ENCODE results near the gene RNF220. TPM values are rescaled to one million over a fixed set of nuclear protein-coding genes. Genes with fewer than 3 reads are reported as not detected.

Gene RNF220
- total RNA-seq, 2 experiments from 2014 or later, result 72.3 to 78.3 TPM

GRCh38 chr1:44420535-44420934 is 15.5 kb downstream of the RNF220 start:
- H3K27me3 Mint-ChIP-seq, result peaks cover 49% of the 10 kb centered on the region
- peaks cover 5% of the 10 kb centered on the region for H3K4me1 Mint-ChIP-seq
- H3K4me3 Mint-ChIP-seq, result no peak overlapping the region
- ATAC-seq (no peak), DNase-seq (no peak)
- ChIA-PET CTCF (no interaction called here), POLR2A (no interaction called here)
- no peaks in the 10 kb centered on the region for H3K36me3 Mint-ChIP-seq (ENCODE audit: low read depth)
- H3K27ac Mint-ChIP-seq, result no peak overlapping the region
- intact Hi-C loops (cut with DNase I, micrococcal nuclease), result no loop called here
- H3K9me3 Mint-ChIP-seq (ENCODE audit: low read depth), result no peaks in the 10 kb centered on the region

GRCh38 chr1:44421446-44421884 is 16.4 kb downstream of the RNF220 start:
- intact Hi-C loops (cut with DNase I, micrococcal nuclease), result no loop called here
- no peak for ATAC-seq

GRCh38 chr1:44422161-44422560 is 17.1 kb downstream of the RNF220 start:
- ATAC-seq, result no peak
- H3K27me3 Mint-ChIP-seq, result peaks cover 44% of the 10 kb centered on the region
- H3K9me3 Mint-ChIP-seq (ENCODE audit: low read depth), result no peaks in the 10 kb centered on the region
- intact Hi-C loops (cut with DNase I, micrococcal nuclease), result no loop called here
- H3K4me1 Mint-ChIP-seq, result peaks cover 5% of the 10 kb centered on the region
- no peaks in the 10 kb centered on the region for H3K36me3 Mint-ChIP-seq (ENCODE audit: low read depth)
- DNase-seq, result no peak
- POLR2A ChIA-PET, result no interaction called here
- CTCF ChIA-PET, result no interaction called here
- H3K27ac Mint-ChIP-seq, result no peak overlapping the region
- no peak overlapping the region for H3K4me3 Mint-ChIP-seq

More at GRCh38 chr1:44421446-44421884, 16.4 kb downstream of the RNF220 start:
- Mint-ChIP-seq H3K27ac (no peak overlapping the region), H3K27me3 (peaks cover 46% of the 10 kb centered on the region), H3K4me1 (peaks cover 5% of the 10 kb centered on the region), H3K36me3 (ENCODE audit: low read depth) (no peaks in the 10 kb centered on the region), H3K4me3 (no peak overlapping the region), H3K9me3 (ENCODE audit: low read depth) (no peaks in the 10 kb centered on the region)
- POLR2A ChIA-PET, result no interaction called here
- CTCF ChIA-PET, result interaction anchor here (0.6 kb wide), 1 partner anchor 508 kb away, joined by 3 read pairs; no protein-coding TSS in a partner anchor
- DNase-seq, result no peak

GRCh38 chr1:44423591-44424537 is 18.8 kb downstream of the RNF220 start:
- CTCF ChIA-PET, result no interaction called here
- POLR2A ChIA-PET, result no interaction called here
- Mint-ChIP-seq H3K4me1 (peaks cover 5% of the 10 kb centered on the region), H3K9me3 (ENCODE audit: low read depth) (no peaks in the 10 kb centered on the region), H3K4me3 (no peak overlapping the region), H3K27me3 (peaks cover 45% of the 10 kb centered on the region), H3K27ac (no peak overlapping the region), H3K36me3 (ENCODE audit: low read depth) (no peaks in the 10 kb centered on the region)
- ATAC-seq, result no peak
- no peak for DNase-seq
- intact Hi-C loops (cut with DNase I, micrococcal nuclease), result no loop called here

- H3K4me3 Mint-ChIP-seq, result no peak overlapping the region
- POLR2A ChIA-PET, result no interaction called here
Measured at GRCh38 chr1:44424747-44425146, 19.7 kb downstream of the RNF220 start.

GRCh38 chr1:44425341-44426082 is 20.5 kb downstream of the RNF220 start:
- Mint-ChIP-seq H3K27ac (no peak overlapping the region), H3K36me3 (ENCODE audit: low read depth) (no peaks in the 10 kb centered on the region), H3K27me3 (peaks cover 39% of the 10 kb centered on the region), H3K4me1 (peaks cover 5% of the 10 kb centered on the region), H3K4me3 (no peak overlapping the region), H3K9me3 (ENCODE audit: low read depth) (no peaks in the 10 kb centered on the region)
- intact Hi-C loops (cut with DNase I, micrococcal nuclease), result no loop called here
- CTCF ChIA-PET, result interaction anchor here (0.7 kb wide), 1 partner anchor 83 kb away, joined by 3 read pairs; no protein-coding TSS in a partner anchor
- ATAC-seq, result no peak
- POLR2A ChIA-PET, result no interaction called here
- no peak for DNase-seq

More at GRCh38 chr1:44424747-44425146, 19.7 kb downstream of the RNF220 start:
- Mint-ChIP-seq H3K4me1 (peaks cover 5% of the 10 kb centered on the region), H3K27ac (no peak overlapping the region), H3K27me3 (peaks cover 47% of the 10 kb centered on the region), H3K36me3 (ENCODE audit: low read depth) (no peaks in the 10 kb centered on the region), H3K9me3 (ENCODE audit: low read depth) (no peaks in the 10 kb centered on the region)
- no peak for DNase-seq
- ATAC-seq, result no peak
- CTCF ChIA-PET, result no interaction called here
- intact Hi-C loops (cut with DNase I, micrococcal nuclease), result no loop called here

- no peaks in the 10 kb centered on the region for H3K4me1 Mint-ChIP-seq
- no peak for ATAC-seq
- no peaks in the 10 kb centered on the region for H3K36me3 Mint-ChIP-seq (ENCODE audit: low read depth)
- ChIA-PET CTCF (interaction anchor here (0.8 kb wide), 1 partner anchor 18 kb away, joined by 3 read pairs; no protein-coding TSS in a partner anchor), POLR2A (no interaction called here)
- no peak overlapping the region for H3K27ac Mint-ChIP-seq
- H3K9me3 Mint-ChIP-seq (ENCODE audit: low read depth), result no peaks in the 10 kb centered on the region
- intact Hi-C loops (cut with DNase I, micrococcal nuclease), result no loop called here
- H3K27me3 Mint-ChIP-seq, result peaks cover 18% of the 10 kb centered on the region
- DNase-seq, result no peak
- H3K4me3 Mint-ChIP-seq, result no peak overlapping the region
Measured at GRCh38 chr1:44431861-44432260, 26.8 kb downstream of the RNF220 start.

GRCh38 chr1:44433209-44433608 is 28.2 kb downstream of the RNF220 start:
- intact Hi-C loops (cut with DNase I, micrococcal nuclease), result no loop called here
- Mint-ChIP-seq H3K27ac (no peak overlapping the region), H3K4me3 (no peak overlapping the region), H3K4me1 (no peaks in the 10 kb centered on the region), H3K27me3 (peaks cover 13% of the 10 kb centered on the region), H3K9me3 (ENCODE audit: low read depth) (no peaks in the 10 kb centered on the region), H3K36me3 (ENCODE audit: low read depth) (no peaks in the 10 kb centered on the region)
- ChIA-PET POLR2A (no interaction called here), CTCF (no interaction called here)
- ATAC-seq, result no peak
- no peak for DNase-seq

GRCh38 chr1:44436401-44437106 is 31.5 kb downstream of the RNF220 start:
- H3K4me1 Mint-ChIP-seq, result no peaks in the 10 kb centered on the region
- H3K9me3 Mint-ChIP-seq (ENCODE audit: low read depth), result no peaks in the 10 kb centered on the region
- ATAC-seq, result no peak
- intact Hi-C loops (cut with DNase I, micrococcal nuclease), result no loop called here
- ChIA-PET CTCF (interaction anchor here (0.5 kb wide), 1 partner anchor 156 kb away, joined by 3 read pairs; no protein-coding TSS in a partner anchor), POLR2A (no interaction called here)
- no peak overlapping the region for H3K4me3 Mint-ChIP-seq
- H3K36me3 Mint-ChIP-seq (ENCODE audit: low read depth), result no peaks in the 10 kb centered on the region
- H3K27ac Mint-ChIP-seq, result no peak overlapping the region
- H3K27me3 Mint-ChIP-seq, result peaks cover 6% of the 10 kb centered on the region
- DNase-seq, result no peak

GRCh38 chr1:44437107-44437716 is 32.2 kb downstream of the RNF220 start:
- Mint-ChIP-seq H3K27me3 (peaks cover 6% of the 10 kb centered on the region), H3K4me1 (no peaks in the 10 kb centered on the region), H3K27ac (no peak overlapping the region), H3K36me3 (ENCODE audit: low read depth) (no peaks in the 10 kb centered on the region), H3K4me3 (no peak overlapping the region), H3K9me3 (ENCODE audit: low read depth) (no peaks in the 10 kb centered on the region)
- POLR2A ChIA-PET, result no interaction called here
- ATAC-seq, result no peak
- no peak for DNase-seq
- CTCF ChIA-PET, result no interaction called here
- intact Hi-C loops (cut with DNase I, micrococcal nuclease), result no loop called here

GRCh38 chr1:44442791-44443190 is 37.7 kb downstream of the RNF220 start:
- intact Hi-C loops (cut with DNase I, micrococcal nuclease), result no loop called here
- Mint-ChIP-seq H3K4me3 (no peak overlapping the region), H3K4me1 (no peaks in the 10 kb centered on the region), H3K9me3 (ENCODE audit: low read depth) (no peaks in the 10 kb centered on the region), H3K27me3 (peaks cover 7% of the 10 kb centered on the region), H3K36me3 (ENCODE audit: low read depth) (no peaks in the 10 kb centered on the region), H3K27ac (no peak overlapping the region)
- DNase-seq (no peak), ATAC-seq (no peak)
- CTCF ChIA-PET, result interaction anchor here (0.7 kb wide), 1 partner anchor 65 kb away, joined by 3 read pairs; no protein-coding TSS in a partner anchor
- POLR2A ChIA-PET, result no interaction called here

All from activated CD4-positive, alpha-beta T cell treated with anti-CD3 and anti-CD28 coated beads for 36 hours (primary cell).